Mesothelial cell of epicardium (in vitro differentiated cells): ENCODE measurements around the gene POLR2H. TPM values are rescaled to one million over a fixed set of nuclear protein-coding genes. Genes with fewer than 3 reads are reported as not detected.
A peak's percentile ranks its signal among the peaks of the same experiment; 100 is the strongest.
"Not testable (repeated sequence)": the region's sequence is repeated elsewhere in the genome, so short reads cannot be mapped to it uniquely, and the experiment has no call there.

Experiments
- DNase-seq, 2 experiments: peaks; one replicate each; pipeline ENCODE4 v3.0.0; 2021; ENCODE audit warnings: low spot score in 2 of 2; ENCODE audit not compliant: unreplicated experiment in 2 of 2
- H3K27ac Mint-ChIP-seq: 2 replicates; pipeline ENCODE4 v1.8.0; 2021; ENCODE audit warnings: mixed read lengths
- H3K27me3 Mint-ChIP-seq: 2 replicates; pipeline ENCODE4 v1.8.0; 2021; ENCODE audit warnings: low read depth, mixed read lengths
- H3K36me3 Mint-ChIP-seq: 2 replicates; pipeline ENCODE4 v1.8.0; 2021; ENCODE audit warnings: mixed read lengths
- H3K4me1 Mint-ChIP-seq: 2 replicates; pipeline ENCODE4 v1.8.0; 2021; ENCODE audit warnings: mixed read lengths
- H3K4me3 Mint-ChIP-seq: 2 replicates; pipeline ENCODE4 v1.8.0; 2021; ENCODE audit warnings: mild to moderate bottlenecking, moderate library complexity, mixed read lengths
- H3K9me3 Mint-ChIP-seq: 2 replicates; pipeline ENCODE4 v1.8.0; 2021; ENCODE audit warnings: mixed read lengths
- total RNA-seq: library from RNA; stranded (reverse); gene quantifications from 3 replicates; pipeline ENCODE4 v1.2.1, GENCODE V29; 2021
- TF ChIP-seq, protein P1 (sequence below): fragments of 200-600 bp; sonication (generic); IDR thresholded peaks from one replicate; pipeline ENCODE4 v1.5.0; 2021; ENCODE audit warnings: antibody characterized with exemption; ENCODE audit not compliant: unreplicated experiment

Gene POLR2H
- total RNA-seq, 1 donor from 2014 or later: 82.4 TPM

DNA sequence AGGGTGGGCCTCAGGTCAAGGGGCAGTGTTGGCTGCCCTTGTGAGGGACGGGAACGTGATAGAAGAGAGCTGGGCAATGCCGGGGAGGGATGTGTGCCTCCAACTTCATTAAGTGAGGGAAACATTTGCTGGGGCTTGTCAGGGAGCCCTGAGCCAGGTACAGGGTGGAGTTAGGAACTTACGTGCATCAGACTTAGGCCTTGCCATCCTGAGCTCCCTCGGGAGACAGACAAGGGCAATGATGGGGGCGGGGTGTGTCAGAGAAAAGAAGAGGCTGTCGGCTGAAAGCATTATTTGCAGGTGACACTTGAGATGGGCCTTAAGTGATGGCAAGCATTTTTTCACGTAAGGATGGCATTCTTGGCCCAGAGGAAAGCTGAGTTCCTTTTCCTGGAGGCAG, 22.5 kb upstream of the POLR2H start:
- no peak for DNase-seq
- no peaks in the 10 kb centered on the region for H3K27me3 Mint-ChIP-seq
- TF ChIP-seq, protein P1, sequence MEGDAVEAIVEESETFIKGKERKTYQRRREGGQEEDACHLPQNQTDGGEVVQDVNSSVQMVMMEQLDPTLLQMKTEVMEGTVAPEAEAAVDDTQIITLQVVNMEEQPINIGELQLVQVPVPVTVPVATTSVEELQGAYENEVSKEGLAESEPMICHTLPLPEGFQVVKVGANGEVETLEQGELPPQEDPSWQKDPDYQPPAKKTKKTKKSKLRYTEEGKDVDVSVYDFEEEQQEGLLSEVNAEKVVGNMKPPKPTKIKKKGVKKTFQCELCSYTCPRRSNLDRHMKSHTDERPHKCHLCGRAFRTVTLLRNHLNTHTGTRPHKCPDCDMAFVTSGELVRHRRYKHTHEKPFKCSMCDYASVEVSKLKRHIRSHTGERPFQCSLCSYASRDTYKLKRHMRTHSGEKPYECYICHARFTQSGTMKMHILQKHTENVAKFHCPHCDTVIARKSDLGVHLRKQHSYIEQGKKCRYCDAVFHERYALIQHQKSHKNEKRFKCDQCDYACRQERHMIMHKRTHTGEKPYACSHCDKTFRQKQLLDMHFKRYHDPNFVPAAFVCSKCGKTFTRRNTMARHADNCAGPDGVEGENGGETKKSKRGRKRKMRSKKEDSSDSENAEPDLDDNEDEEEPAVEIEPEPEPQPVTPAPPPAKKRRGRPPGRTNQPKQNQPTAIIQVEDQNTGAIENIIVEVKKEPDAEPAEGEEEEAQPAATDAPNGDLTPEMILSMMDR: no peak
- peak overlapping the region; percentile 22 for H3K4me3 Mint-ChIP-seq
- H3K36me3 Mint-ChIP-seq: peaks cover 3% of the 10 kb centered on the region
- no peaks in the 10 kb centered on the region for H3K9me3 Mint-ChIP-seq
- peaks cover 25% of the 10 kb centered on the region for H3K4me1 Mint-ChIP-seq
- H3K27ac Mint-ChIP-seq: peak overlapping the region; percentile 8

GRCh38 chr3:184339451-184340135, 21.9 kb upstream of the POLR2H start:
- not testable (repeated sequence) for H3K27ac Mint-ChIP-seq

GRCh38 chr3:184341925-184342324, 19.6 kb upstream of the POLR2H start:
- no peak overlapping the region for H3K4me3 Mint-ChIP-seq
- TF ChIP-seq, protein P1: no peak
- peaks cover 27% of the 10 kb centered on the region for H3K4me1 Mint-ChIP-seq
- H3K27ac Mint-ChIP-seq: no peak overlapping the region
- no peaks in the 10 kb centered on the region for H3K27me3 Mint-ChIP-seq
- H3K9me3 Mint-ChIP-seq: no peaks in the 10 kb centered on the region
- peaks cover 7% of the 10 kb centered on the region for H3K36me3 Mint-ChIP-seq
- no peak for DNase-seq

More at GRCh38 chr3:184339451-184340135, 21.9 kb upstream of the POLR2H start:
- H3K4me3 Mint-ChIP-seq, H3K9me3 Mint-ChIP-seq, DNase-seq, H3K27me3 Mint-ChIP-seq, H3K36me3 Mint-ChIP-seq: not testable (repeated sequence)
- peaks cover 25% of the 10 kb centered on the region for H3K4me1 Mint-ChIP-seq

DNA sequence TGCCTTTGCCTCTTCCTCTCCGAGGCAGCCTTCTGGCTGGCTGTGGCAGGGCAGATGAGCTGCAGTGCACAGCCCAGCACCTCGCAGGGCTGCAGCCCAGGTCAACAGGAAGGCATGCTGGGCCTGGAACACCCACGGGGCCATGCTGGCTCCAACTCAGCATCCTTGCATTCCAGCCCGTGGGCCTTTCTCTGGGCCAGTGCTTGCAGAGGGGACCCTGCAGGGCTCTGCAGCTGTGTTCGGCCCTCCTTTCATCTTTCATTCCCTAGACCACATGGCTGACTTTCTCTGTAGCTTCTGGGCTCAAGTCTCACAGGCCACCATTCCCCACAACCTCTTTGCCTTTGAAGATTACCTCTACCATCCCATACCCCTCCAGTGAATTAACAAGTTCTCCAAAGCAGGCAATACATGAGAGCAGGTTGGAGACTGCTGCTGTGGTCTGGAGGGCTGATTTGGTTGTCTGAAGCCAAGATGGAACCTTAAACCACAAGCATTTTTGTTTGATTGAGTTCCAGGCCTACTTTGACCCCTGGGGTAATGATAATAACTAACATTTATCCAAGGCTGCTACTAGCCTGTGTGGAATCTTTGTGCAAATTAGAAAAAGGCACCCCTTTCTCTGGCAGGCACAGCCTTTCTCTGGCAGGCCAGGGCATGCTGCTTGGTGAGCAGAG, 18.2 kb upstream of the POLR2H start:
- Mint-ChIP-seq H3K27me3 (no peaks in the 10 kb centered on the region), H3K27ac (no peak overlapping the region), H3K9me3 (no peaks in the 10 kb centered on the region), H3K4me3 (no peak overlapping the region), H3K36me3 (peaks cover 7% of the 10 kb centered on the region), H3K4me1 (peaks cover 20% of the 10 kb centered on the region)
- DNase-seq: no peak
- TF ChIP-seq, protein P1: no peak

GRCh38 chr3:184344579-184345316, 16.8 kb upstream of the POLR2H start:
- H3K27me3 Mint-ChIP-seq: no peaks in the 10 kb centered on the region
- no peak for DNase-seq
- no peak overlapping the region for H3K4me3 Mint-ChIP-seq
- H3K4me1 Mint-ChIP-seq: peaks cover 13% of the 10 kb centered on the region
- H3K36me3 Mint-ChIP-seq: peaks cover 7% of the 10 kb centered on the region
- H3K27ac Mint-ChIP-seq: no peak overlapping the region
- TF ChIP-seq, protein P1: no peak
- H3K9me3 Mint-ChIP-seq: no peaks in the 10 kb centered on the region
